ENCODE data around the gene AGMO. TPM values are rescaled to one million over a fixed set of nuclear protein-coding genes. Genes with fewer than 3 reads are reported as not detected.

Gene AGMO
- total RNA-seq, 6 experiments from 2014 or later, result 20.8 to 58.9 (median 33.7) TPM

DNA sequence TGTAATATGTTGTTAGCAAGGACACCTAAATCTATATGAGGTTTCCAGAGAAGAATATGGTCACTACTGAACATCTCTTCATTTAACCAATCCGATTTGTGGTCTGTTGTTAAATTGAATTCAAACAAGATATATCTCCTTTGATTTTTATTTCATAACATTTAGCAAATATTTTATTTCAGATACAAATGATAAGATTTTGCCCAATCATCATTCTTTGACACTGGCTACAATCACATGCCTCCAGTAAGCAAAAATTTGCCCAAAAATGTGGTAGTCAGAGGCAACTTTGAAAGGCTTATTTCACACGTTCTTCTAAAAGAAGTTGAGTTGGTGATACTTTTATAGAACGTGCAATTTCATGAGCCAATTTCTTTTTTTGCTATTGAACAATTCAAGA lies 44.7 kb upstream of the AGMO start:
- Histone ChIP-seq H3K27ac (no peak overlapping the region), H3K4me3 (no peak overlapping the region), H3K36me3 (no peaks in the 10 kb centered on the region), H3K27me3 (no peaks in the 10 kb centered on the region), H3K9me3 (no peaks in the 10 kb centered on the region), H3K4me1 (no peaks in the 10 kb centered on the region)
- no peak for DNase-seq
- WGBS (ENCODE audit: insufficient coverage, low coverage, low lambda C conversion rate, missing lambda C conversion rate), result 31% methylated on average over 3 of the region's 3 CpGs
- TF ChIP-seq POLR2A (IDR thresholded peaks at IDR 0.05) (no peak), CTCF (IDR thresholded peaks at IDR 0.05) (no peak)
- intact Hi-C loops (cut with DNase I), result no loop called here
- ATAC-seq, result no peak

DNA sequence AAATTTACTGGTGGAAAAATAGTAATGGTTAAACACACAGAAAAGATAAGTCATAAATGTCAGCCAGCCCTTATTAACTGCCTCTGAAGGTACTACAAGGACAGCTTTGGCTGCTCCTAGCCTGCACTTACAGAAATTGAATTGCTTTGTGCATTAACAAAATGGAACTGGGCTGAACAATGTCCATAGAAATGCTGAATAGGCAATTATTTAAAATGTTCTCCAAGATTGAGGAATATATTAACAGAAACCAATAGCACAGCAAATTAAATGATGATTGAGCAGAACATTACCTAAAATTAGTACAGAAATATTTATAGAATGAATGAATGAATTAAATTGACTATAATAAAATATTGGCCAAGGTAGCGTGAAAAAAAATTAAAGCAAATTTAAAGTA lies 42.4 kb upstream of the AGMO start:
- Histone ChIP-seq H3K27me3 (no peaks in the 10 kb centered on the region), H3K9me3 (no peaks in the 10 kb centered on the region), H3K36me3 (no peaks in the 10 kb centered on the region), H3K27ac (no peak overlapping the region), H3K4me3 (no peak overlapping the region), H3K4me1 (no peaks in the 10 kb centered on the region)
- intact Hi-C loops (cut with DNase I), result no loop called here
- DNase-seq (no peak), ATAC-seq (no peak)
- TF ChIP-seq POLR2A (IDR thresholded peaks at IDR 0.05) (no peak), CTCF (IDR thresholded peaks at IDR 0.05) (no peak)
- 100% methylated on average over 1 of the region's 1 CpG for WGBS (ENCODE audit: insufficient coverage, low coverage, low lambda C conversion rate, missing lambda C conversion rate)

- H3K4me1 ChIP-seq, result no peaks in the 10 kb centered on the region
- TF ChIP-seq CTCF (IDR thresholded peaks at IDR 0.05) (no peak), POLR2A (IDR thresholded peaks at IDR 0.05) (no peak)
- H3K36me3 ChIP-seq, result no peaks in the 10 kb centered on the region
- H3K4me3 ChIP-seq, result no peak overlapping the region
- WGBS (ENCODE audit: insufficient coverage, low coverage, low lambda C conversion rate, missing lambda C conversion rate), result 59% methylated on average over 2 of the region's 2 CpGs
- DNase-seq (no peak), ATAC-seq (no peak)
- H3K27me3 ChIP-seq, result no peaks in the 10 kb centered on the region
- H3K9me3 ChIP-seq, result no peaks in the 10 kb centered on the region
- H3K27ac ChIP-seq, result no peak overlapping the region
- intact Hi-C loops (cut with DNase I), result no loop called here
Observed at GRCh38 chr7:15603124-15603523, 41.3 kb upstream of the AGMO start.

DNA sequence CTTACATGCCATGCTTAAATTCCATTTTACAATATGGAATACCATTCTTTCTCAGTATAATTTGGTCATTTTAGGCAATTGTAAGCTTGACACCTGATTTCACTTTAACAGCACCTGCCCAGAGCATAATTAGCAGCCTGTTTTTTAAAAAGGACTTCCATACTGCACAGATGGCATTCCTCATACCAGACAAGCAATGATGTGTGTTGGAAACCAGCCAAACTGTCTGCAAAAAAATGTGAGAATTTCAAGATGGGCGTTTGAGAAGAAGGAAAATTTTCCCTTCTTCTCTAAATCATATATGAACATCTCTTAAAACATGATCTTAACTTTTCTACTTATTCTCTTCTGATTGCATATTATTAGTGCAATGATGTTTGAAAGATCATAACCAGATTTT lies 40.4 kb upstream of the AGMO start:
- Histone ChIP-seq H3K27ac (no peak overlapping the region), H3K36me3 (no peaks in the 10 kb centered on the region), H3K4me1 (no peaks in the 10 kb centered on the region), H3K4me3 (no peak overlapping the region), H3K9me3 (no peaks in the 10 kb centered on the region), H3K27me3 (no peaks in the 10 kb centered on the region)
- no peak for DNase-seq
- WGBS (ENCODE audit: insufficient coverage, low coverage, low lambda C conversion rate, missing lambda C conversion rate), result 69% methylated on average over 1 of the region's 1 CpG
- no peak for TF ChIP-seq CTCF (IDR thresholded peaks at IDR 0.05)
- TF ChIP-seq POLR2A (IDR thresholded peaks at IDR 0.05), result no peak
- no peak for ATAC-seq
- intact Hi-C loops (cut with DNase I), result no loop called here

DNA sequence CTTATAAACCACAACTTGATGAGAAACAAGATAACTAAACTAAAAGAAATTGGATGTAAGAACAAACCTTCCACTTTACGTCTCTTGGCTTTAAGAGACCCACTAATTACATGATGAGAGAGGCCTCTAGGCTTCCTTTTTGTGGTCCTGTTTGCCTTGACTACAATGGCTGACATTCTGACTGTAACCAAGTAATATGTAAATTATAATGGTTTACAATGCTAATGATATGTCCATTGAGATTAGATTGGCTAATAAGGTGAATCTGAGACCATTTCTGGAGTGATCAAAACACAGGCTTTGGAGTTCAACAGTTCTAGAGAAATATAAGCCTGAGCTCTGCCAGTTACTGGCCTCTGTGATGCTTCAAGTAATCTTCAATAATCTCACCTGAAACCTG lies 39.4 kb upstream of the AGMO start:
- H3K4me3 ChIP-seq, result no peak overlapping the region
- H3K36me3 ChIP-seq, result no peaks in the 10 kb centered on the region
- TF ChIP-seq POLR2A (IDR thresholded peaks at IDR 0.05), result no peak
- H3K27me3 ChIP-seq, result no peaks in the 10 kb centered on the region
- no peak overlapping the region for H3K27ac ChIP-seq
- 76% methylated on average over 1 of the region's 1 CpG for WGBS (ENCODE audit: insufficient coverage, low coverage, low lambda C conversion rate, missing lambda C conversion rate)
- no peak for DNase-seq
- no peaks in the 10 kb centered on the region for H3K9me3 ChIP-seq
- intact Hi-C loops (cut with DNase I), result no loop called here
- no peaks in the 10 kb centered on the region for H3K4me1 ChIP-seq
- no peak for ATAC-seq

Data from right lobe of liver (tissue), 6 donors.